HuH-7 (cell line): ENCODE data around the gene GJD4.

Source experiments
- DNase-seq: peaks from one replicate; pipeline ENCODE4 v3.0.0; 2011; ENCODE audit warnings: low spot score

Gene GJD4

GRCh38 chr10:35626971-35627507 lies 21.9 kb downstream of the GJD4 start:
- DNase-seq = no peak

GRCh38 chr10:35631404-35631803 lies 26.3 kb downstream of the GJD4 start:
- no peak for DNase-seq

GRCh38 chr10:35632027-35632426 lies 26.9 kb downstream of the GJD4 start:
- no peak for DNase-seq

- no peak for DNase-seq
Observed at GRCh38 chr10:35633006-35633980, 28.2 kb downstream of the GJD4 start.

GRCh38 chr10:35635576-35635975 lies 30.4 kb downstream of the GJD4 start:
- DNase-seq = no peak

- DNase-seq = no peak
Observed at GRCh38 chr10:35636956-35637355, 31.8 kb downstream of the GJD4 start.

- no peak for DNase-seq
Observed at GRCh38 chr10:35637462-35637861, 32.3 kb downstream of the GJD4 start.

- no peak for DNase-seq
Observed at GRCh38 chr10:35638101-35638500, 33.0 kb downstream of the GJD4 start.

GRCh38 chr10:35639021-35639727 lies 34.0 kb downstream of the GJD4 start:
- DNase-seq = no peak

GRCh38 chr10:35639728-35640401 lies 34.7 kb downstream of the GJD4 start:
- no peak for DNase-seq

- DNase-seq = peak; percentile 63
Observed at GRCh38 chr10:35640474-35640873, 35.3 kb downstream of the GJD4 start.

GRCh38 chr10:35640951-35641675 lies 36.0 kb downstream of the GJD4 start:
- peak; percentile 46 for DNase-seq

- DNase-seq = peak; percentile 15
Observed at GRCh38 chr10:35641676-35642034, 36.5 kb downstream of the GJD4 start.

GRCh38 chr10:35642035-35642792 lies 37.1 kb downstream of the GJD4 start, which contains the start of gene FZD8:
FZD8 (minus strand) TSS chr10:35642296; CDS start chr10:35641429, 867 bp downstream.
- peak; percentile 77 for DNase-seq

GRCh38 chr10:35642793-35643114 lies 37.6 kb downstream of the GJD4 start:
- no peak for DNase-seq

- peak; percentile 23 for DNase-seq
Observed at GRCh38 chr10:35643151-35644049, 38.3 kb downstream of the GJD4 start.

GRCh38 chr10:35644050-35644950 lies 39.2 kb downstream of the GJD4 start:
- DNase-seq = no peak

- DNase-seq = no peak
Observed at GRCh38 chr10:35650894-35651293, 45.8 kb downstream of the GJD4 start.

- DNase-seq = no peak
Observed at GRCh38 chr10:35652824-35653223, 47.7 kb downstream of the GJD4 start.
